ENCODE measurements around the gene NPC1.

DNA sequence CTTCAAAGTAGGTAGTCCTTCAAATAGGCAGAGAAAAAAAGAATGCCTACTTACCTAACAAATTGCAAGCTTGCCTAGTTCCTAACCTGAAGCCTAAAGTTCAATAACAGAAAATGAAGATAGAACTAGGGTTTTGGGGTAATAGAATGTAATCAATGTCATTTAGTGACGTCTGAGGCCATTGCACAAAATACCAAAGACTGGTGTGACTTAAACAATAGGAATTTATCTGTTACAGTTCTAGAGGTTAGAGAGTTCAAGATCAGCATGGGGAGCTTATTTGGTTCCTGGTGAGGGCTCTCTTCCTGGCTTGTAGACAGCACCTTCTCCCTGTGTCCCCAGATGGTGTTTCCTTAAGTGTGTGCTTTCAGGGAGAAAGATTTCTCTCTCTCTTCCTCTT, 4.7 kb upstream of the NPC1 start:
- TF ChIP-seq, protein P1, sequence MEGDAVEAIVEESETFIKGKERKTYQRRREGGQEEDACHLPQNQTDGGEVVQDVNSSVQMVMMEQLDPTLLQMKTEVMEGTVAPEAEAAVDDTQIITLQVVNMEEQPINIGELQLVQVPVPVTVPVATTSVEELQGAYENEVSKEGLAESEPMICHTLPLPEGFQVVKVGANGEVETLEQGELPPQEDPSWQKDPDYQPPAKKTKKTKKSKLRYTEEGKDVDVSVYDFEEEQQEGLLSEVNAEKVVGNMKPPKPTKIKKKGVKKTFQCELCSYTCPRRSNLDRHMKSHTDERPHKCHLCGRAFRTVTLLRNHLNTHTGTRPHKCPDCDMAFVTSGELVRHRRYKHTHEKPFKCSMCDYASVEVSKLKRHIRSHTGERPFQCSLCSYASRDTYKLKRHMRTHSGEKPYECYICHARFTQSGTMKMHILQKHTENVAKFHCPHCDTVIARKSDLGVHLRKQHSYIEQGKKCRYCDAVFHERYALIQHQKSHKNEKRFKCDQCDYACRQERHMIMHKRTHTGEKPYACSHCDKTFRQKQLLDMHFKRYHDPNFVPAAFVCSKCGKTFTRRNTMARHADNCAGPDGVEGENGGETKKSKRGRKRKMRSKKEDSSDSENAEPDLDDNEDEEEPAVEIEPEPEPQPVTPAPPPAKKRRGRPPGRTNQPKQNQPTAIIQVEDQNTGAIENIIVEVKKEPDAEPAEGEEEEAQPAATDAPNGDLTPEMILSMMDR (optimal IDR thresholded peaks at IDR 0.05 in 1 of 3, IDR thresholded peaks at IDR 0.05 in 1 of 3, conservative IDR thresholded peaks at IDR 0.05 in 1 of 3; ENCODE audit: extremely low read depth in 1 of 3, insufficient read depth in 2 of 3, low read length in 3 of 3) = no peak
- TF ChIP-seq EZH2 (IDR thresholded peaks at IDR 0.05; ENCODE audit: low read length) = no peak
